PC-9 (cell line): ENCODE measurements around the gene ASPDH. TPM values are rescaled to one million over a fixed set of nuclear protein-coding genes. Genes with fewer than 3 reads are reported as not detected.

ENCODE experiments used
- BruUV-seq: library from RNA; stranded (reverse); fragments of 400-500 nt; replicated peaks from 2 replicates; lab custom pipeline; 2021; lab: Mats Ljungman, UMichigan
- CTCF ChIA-PET: fragments of 300-600 bp; sonication (Branson Sonifier 250); formaldehyde crosslinking; loops from one replicate; lab custom pipeline; 2022; ENCODE audit warnings: antibody characterized with exemption; lab: Charles Lee
- POLR2A ChIA-PET: fragments of 300-600 bp; sonication (Branson Sonifier 250); formaldehyde crosslinking; loops from one replicate; lab custom pipeline; 2022; ENCODE audit warnings: antibody characterized with exemption; ENCODE audit not compliant: unreplicated experiment; lab: Charles Lee
- DNase-seq, 2 experiments: peaks; one replicate each; pipeline versions ENCODE4 v3.0.0 to v3.0.0-alpha.2; 2015 to 2022; ENCODE audit warnings: mixed read lengths in 1 of 2
- H2AFZ ChIP-seq: fragments of 200-600 bp; sonication (generic); 2 replicates; pipeline ENCODE4 v1.8.1; 2017; ENCODE audit warnings: antibody characterized with exemption
- H3F3A ChIP-seq: fragments of 200-600 bp; sonication (generic); 2 replicates; pipeline ENCODE4 v1.8.1; 2017; ENCODE audit warnings: antibody characterized with exemption, mild to moderate bottlenecking, low read depth; ENCODE audit not compliant: insufficient read depth
- H3K27ac ChIP-seq: fragments of 200-600 bp; sonication (generic); 2 replicates; pipeline ENCODE4 v1.6.1; 2016; ENCODE audit warnings: mixed run types
- H3K27me3 ChIP-seq: fragments of 200-600 bp; sonication (generic); 2 replicates; pipeline ENCODE4 v1.6.1; 2016; ENCODE audit warnings: low read depth, mixed run types; ENCODE audit not compliant: insufficient read depth
- H3K36me3 ChIP-seq: fragments of 200-600 bp; sonication (generic); 2 replicates; pipeline ENCODE4 v1.6.1; 2016; ENCODE audit warnings: low read depth, mixed run types
- H3K4me1 ChIP-seq: fragments of 200-600 bp; sonication (generic); replicated peaks from 2 replicates; pipeline ENCODE4 v1.6.1; 2016; ENCODE audit warnings: mixed run types; ENCODE audit not compliant: insufficient read depth
- H3K4me2 ChIP-seq: fragments of 200-600 bp; sonication (generic); 2 replicates; pipeline ENCODE4 v1.6.1; 2017; ENCODE audit warnings: mixed run types
- H3K4me3 ChIP-seq: fragments of 200-600 bp; sonication (generic); 2 replicates; pipeline ENCODE4 v1.6.1; 2016; ENCODE audit warnings: mixed run types
- H3K79me2 ChIP-seq: fragments of 200-600 bp; sonication (generic); 2 replicates; pipeline ENCODE4 v1.6.1; 2017; ENCODE audit warnings: low read depth, mixed run types
- H3K9me2 ChIP-seq: fragments of 200-600 bp; sonication (generic); 2 replicates; pipeline ENCODE4 v1.8.1; 2017; ENCODE audit warnings: mild to moderate bottlenecking; ENCODE audit not compliant: insufficient read depth
- H3K9me3 ChIP-seq: fragments of 200-600 bp; sonication (generic); 2 replicates; pipeline ENCODE4 v1.8.1; 2016; ENCODE audit warnings: low read depth; ENCODE audit not compliant: insufficient read depth
- H4K20me1 ChIP-seq: fragments of 200-600 bp; sonication (generic); 2 replicates; pipeline ENCODE4 v1.8.1; 2017; ENCODE audit not compliant: insufficient read depth
- CTCF ChIP-seq: fragments of 200-600 bp; sonication (generic); conservative IDR thresholded peaks from 2 replicates; pipeline ENCODE4 v1.6.1; 2017; ENCODE audit warnings: mixed run types, antibody characterized with exemption, mild to moderate bottlenecking, moderate library complexity
- EZH2 ChIP-seq: fragments of 200-600 bp; sonication (generic); IDR thresholded peaks from 2 replicates; pipeline ENCODE4 v1.8.0; 2017; ENCODE audit warnings: antibody characterized with exemption, low read depth
- intact Hi-C: fragments of 100-400 bp; cut with micrococcal nuclease; formaldehyde crosslinking; loops from one replicate; pipeline ENCODE4 v1.10.0; 2022; ENCODE audit not compliant: unreplicated experiment
- total RNA-seq: library from RNA; stranded (reverse); gene quantifications from 2 replicates; pipeline ENCODE4 v1.2.3, GENCODE V29; 2021

The ASPDH gene
- total RNA-seq, 1 experiment from 2014 or later = not detected

DNA sequence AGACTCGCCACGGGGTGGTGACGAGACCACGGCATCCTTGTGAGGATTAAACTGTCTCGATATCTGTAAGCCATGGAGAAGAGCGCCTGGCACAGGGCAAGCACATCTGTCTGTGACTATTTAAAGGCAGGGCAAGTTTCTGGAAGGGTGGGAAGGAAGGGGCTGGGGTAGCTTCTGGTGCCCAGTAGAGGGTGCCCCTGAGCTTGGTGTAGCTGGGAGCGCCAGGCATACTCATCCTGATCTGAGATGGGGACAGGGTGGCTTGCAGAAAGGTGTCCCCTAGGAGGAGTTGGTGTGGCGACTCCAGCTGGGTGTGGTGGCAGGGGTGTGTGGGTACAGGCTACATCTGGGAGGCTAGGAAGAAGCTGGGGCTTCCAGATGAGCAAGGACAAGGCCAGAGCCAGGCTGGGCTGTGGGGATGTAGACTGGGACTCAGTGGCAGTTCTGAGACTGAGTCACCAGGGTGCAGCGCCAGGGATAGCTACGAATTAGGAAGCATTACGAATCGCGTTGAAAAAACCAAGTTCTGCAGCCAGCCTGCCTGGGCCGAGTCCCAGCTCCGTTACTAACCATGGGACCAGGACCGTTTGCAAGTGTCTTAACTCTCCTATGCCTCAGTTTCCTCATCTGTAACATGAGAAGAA, 23.1 kb upstream of the ASPDH start:
- no peak overlapping the region for H2AFZ ChIP-seq
- intact Hi-C loops = loop anchor here (1.0 to 10.0 kb wide), 5 partner anchors 172 to 632 kb away; partner anchors contain the start of gene NAPSA
- ChIA-PET CTCF (no interaction called here), POLR2A (no interaction called here)
- H3K27me3 ChIP-seq = peaks cover 76% of the 10 kb centered on the region
- no TSS peak for BruUV-seq
- no peaks in the 10 kb centered on the region for H3K79me2 ChIP-seq
- no peak for DNase-seq
- H3K4me3 ChIP-seq = no peak overlapping the region
- H3K27ac ChIP-seq = no peak overlapping the region
- H3K9me3 ChIP-seq = peaks cover 3% of the 10 kb centered on the region; the same call in 1 of the 2 replicates
- no peaks in the 10 kb centered on the region for H3K36me3 ChIP-seq
- H3K9me2 ChIP-seq = no peaks in the 10 kb centered on the region
- no peaks in the 10 kb centered on the region for H4K20me1 ChIP-seq
- TF ChIP-seq EZH2 (no peak), CTCF (no peak)
- H3K4me1 ChIP-seq = no peaks in the 10 kb centered on the region
- H3K4me2 ChIP-seq = no peak overlapping the region
- H3F3A ChIP-seq = no peaks in the 10 kb centered on the region

- ChIA-PET CTCF (no interaction called here), POLR2A (no interaction called here)
- intact Hi-C loops = loop anchor here (2.0 to 10.0 kb wide), 4 partner anchors 171 to 633 kb away; partner anchors contain the start of gene NAPSA
- Histone ChIP-seq H3K36me3 (no peaks in the 10 kb centered on the region), H3K27me3 (peaks cover 81% of the 10 kb centered on the region), H3K79me2 (no peaks in the 10 kb centered on the region), H2AFZ (no peak overlapping the region), H3F3A (no peaks in the 10 kb centered on the region), H3K27ac (no peak overlapping the region), H4K20me1 (no peaks in the 10 kb centered on the region), H3K4me3 (no peak overlapping the region), H3K9me2 (no peaks in the 10 kb centered on the region), H3K9me3 (peaks cover 3% of the 10 kb centered on the region; the same call in 1 of the 2 replicates), H3K4me2 (no peak overlapping the region), H3K4me1 (no peaks in the 10 kb centered on the region)
- DNase-seq = no peak
- no TSS peak for BruUV-seq
- no peak for TF ChIP-seq CTCF
- no peak for TF ChIP-seq EZH2
These were observed 22.0 kb upstream of the ASPDH start for GRCh38 chr19:50535672-50536187.

DNA sequence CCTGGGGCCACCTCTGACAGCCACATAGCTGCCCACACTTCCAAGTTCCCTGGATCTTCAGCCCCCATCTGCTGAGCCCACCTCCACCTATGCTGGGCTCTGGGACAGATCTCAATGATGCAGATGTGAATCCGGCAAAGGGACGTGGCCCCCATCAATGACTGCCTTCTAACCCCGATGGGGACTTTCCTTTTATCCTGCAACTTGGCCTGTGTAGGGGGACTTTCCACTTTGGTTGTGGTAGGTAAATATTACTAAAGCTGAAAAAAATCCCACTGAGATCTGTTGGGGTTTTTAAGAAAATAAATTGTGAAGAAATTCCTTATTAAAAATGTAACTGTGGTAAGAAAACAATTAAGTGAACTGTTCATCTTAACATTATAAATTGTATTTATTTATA, 20.8 kb upstream of the ASPDH start:
- no peaks in the 10 kb centered on the region for H3K79me2 ChIP-seq
- no peaks in the 10 kb centered on the region for H3K4me1 ChIP-seq
- no peak for DNase-seq
- peaks cover 3% of the 10 kb centered on the region; the same call in 1 of the 2 replicates for H3K9me3 ChIP-seq
- BruUV-seq = no TSS peak
- CTCF ChIA-PET = no interaction called here
- TF ChIP-seq CTCF (no peak), EZH2 (no peak)
- no peak overlapping the region for H3K4me2 ChIP-seq
- no peak overlapping the region for H3K4me3 ChIP-seq
- H2AFZ ChIP-seq = no peak overlapping the region
- H3K36me3 ChIP-seq = no peaks in the 10 kb centered on the region
- no peaks in the 10 kb centered on the region for H4K20me1 ChIP-seq
- intact Hi-C loops = loop anchor here (10.0 kb wide), 2 partner anchors 170 to 390 kb away; partner anchors contain the start of gene NAPSA
- POLR2A ChIA-PET = no interaction called here
- H3K9me2 ChIP-seq = no peaks in the 10 kb centered on the region
- H3F3A ChIP-seq = no peaks in the 10 kb centered on the region
- peaks cover 83% of the 10 kb centered on the region for H3K27me3 ChIP-seq
- H3K27ac ChIP-seq = no peak overlapping the region
